ENCODE data around the gene HBEGF. TPM values are rescaled to one million over a fixed set of nuclear protein-coding genes. Genes with fewer than 3 reads are reported as not detected.

Gene HBEGF
- total and polyA plus RNA-seq, 2 donors (not counting 1 experiment from before 2014, with no cell fraction given) = 1.8 to 10.3 TPM

GRCh38 chr5:140293849-140294100, 52.6 kb downstream of the HBEGF start:
- Histone ChIP-seq H3K36me3 (ENCODE audit: control insufficient read depth, insufficient read depth, low read length) (no peaks in the 10 kb centered on the region), H3K79me2 (ENCODE audit: control insufficient read depth, insufficient read depth, low read length) (peaks cover 54% of the 10 kb centered on the region), H3K27ac (ENCODE audit: insufficient read depth, low read length) (no peak overlapping the region), H3K9me3 (ENCODE audit: control insufficient read depth, insufficient read depth, low read depth, low read length) (no peaks in the 10 kb centered on the region), H2AFZ (ENCODE audit: low read length) (no peak overlapping the region), H3K4me3 (replicated peaks in 1 of 4; ENCODE audit: control extremely low read depth in 1 of 4, insufficient read depth in 1 of 4, low read depth in 3 of 4, low read length in 4 of 4) (no peak overlapping the region), H3K27me3 (ENCODE audit: control insufficient read depth, insufficient read depth, low read length) (no peaks in the 10 kb centered on the region), H4K20me1 (ENCODE audit: control insufficient read depth, extremely low read depth, insufficient read depth, low read length) (no peaks in the 10 kb centered on the region), H3K4me1 (ENCODE audit: control insufficient read depth, extremely low read depth, insufficient read depth, low read length) (peaks cover 12% of the 10 kb centered on the region), H3K9ac (ENCODE audit: insufficient read depth, low read length) (no peak overlapping the region), H3K4me2 (ENCODE audit: extremely low read depth, insufficient read depth, low read length) (no peak overlapping the region)
- TF ChIP-seq CTCF (conservative IDR thresholded peaks at IDR 0.05 in 1 of 2, IDR thresholded peaks at IDR 0.05 in 1 of 2; ENCODE audit: low read depth in 1 of 2, low read length in 2 of 2) (no peak), EZH2 (IDR thresholded peaks at IDR 0.05; ENCODE audit: low read length, missing control alignments) (no peak)
- DNase-seq (ENCODE audit: low read depth in 2 of 2) = no peak

- Histone ChIP-seq H3K4me3 (replicated peaks in 1 of 4; ENCODE audit: control extremely low read depth in 1 of 4, insufficient read depth in 1 of 4, low read depth in 3 of 4, low read length in 4 of 4) (no peak overlapping the region), H3K79me2 (ENCODE audit: control insufficient read depth, insufficient read depth, low read length) (peaks cover 57% of the 10 kb centered on the region), H3K4me1 (ENCODE audit: control insufficient read depth, extremely low read depth, insufficient read depth, low read length) (peaks cover 10% of the 10 kb centered on the region), H3K9me3 (ENCODE audit: control insufficient read depth, insufficient read depth, low read depth, low read length) (no peaks in the 10 kb centered on the region), H3K27ac (ENCODE audit: insufficient read depth, low read length) (no peak overlapping the region), H3K9ac (ENCODE audit: insufficient read depth, low read length) (no peak overlapping the region), H2AFZ (ENCODE audit: low read length) (no peak overlapping the region), H3K27me3 (ENCODE audit: control insufficient read depth, insufficient read depth, low read length) (no peaks in the 10 kb centered on the region), H4K20me1 (ENCODE audit: control insufficient read depth, extremely low read depth, insufficient read depth, low read length) (no peaks in the 10 kb centered on the region), H3K36me3 (ENCODE audit: control insufficient read depth, insufficient read depth, low read length) (no peaks in the 10 kb centered on the region), H3K4me2 (ENCODE audit: extremely low read depth, insufficient read depth, low read length) (no peak overlapping the region)
- TF ChIP-seq CTCF (conservative IDR thresholded peaks at IDR 0.05 in 1 of 2, IDR thresholded peaks at IDR 0.05 in 1 of 2; ENCODE audit: low read depth in 1 of 2, low read length in 2 of 2) = no peak
- no peak for TF ChIP-seq EZH2 (IDR thresholded peaks at IDR 0.05; ENCODE audit: low read length, missing control alignments)
- peak; percentile 34 to 71 for DNase-seq (ENCODE audit: low read depth in 2 of 2)
Observed at GRCh38 chr5:140293091-140293848, 53.1 kb downstream of the HBEGF start.

- H3K4me2 ChIP-seq (ENCODE audit: extremely low read depth, insufficient read depth, low read length) = no peak overlapping the region
- H3K9me3 ChIP-seq (ENCODE audit: control insufficient read depth, insufficient read depth, low read depth, low read length) = no peaks in the 10 kb centered on the region
- peaks cover 10% of the 10 kb centered on the region for H3K4me1 ChIP-seq (ENCODE audit: control insufficient read depth, extremely low read depth, insufficient read depth, low read length)
- peaks cover 57% of the 10 kb centered on the region for H3K79me2 ChIP-seq (ENCODE audit: control insufficient read depth, insufficient read depth, low read length)
- no peak overlapping the region for H3K4me3 ChIP-seq (replicated peaks in 1 of 4; ENCODE audit: control extremely low read depth in 1 of 4, insufficient read depth in 1 of 4, low read depth in 3 of 4, low read length in 4 of 4)
- no peak overlapping the region for H2AFZ ChIP-seq (ENCODE audit: low read length)
- TF ChIP-seq EZH2 (IDR thresholded peaks at IDR 0.05; ENCODE audit: low read length, missing control alignments) = no peak
- no peak overlapping the region for H3K27ac ChIP-seq (ENCODE audit: insufficient read depth, low read length)
- H3K36me3 ChIP-seq (ENCODE audit: control insufficient read depth, insufficient read depth, low read length) = no peaks in the 10 kb centered on the region
- no peak overlapping the region for H3K9ac ChIP-seq (ENCODE audit: insufficient read depth, low read length)
- peak; percentile 46 to 57 for DNase-seq (ENCODE audit: low read depth in 2 of 2)
- H3K27me3 ChIP-seq (ENCODE audit: control insufficient read depth, insufficient read depth, low read length) = no peaks in the 10 kb centered on the region
- no peaks in the 10 kb centered on the region for H4K20me1 ChIP-seq (ENCODE audit: control insufficient read depth, extremely low read depth, insufficient read depth, low read length)
Observed at GRCh38 chr5:140292212-140293036, 54.0 kb downstream of the HBEGF start.
